GM03348 (cell line): ENCODE measurements around the gene CD81.

Experiments
- DNase-seq: peaks from one replicate; pipeline ENCODE4 v3.0.0; 2012; ENCODE audit warnings: low spot score

CD81 gene

GRCh38 chr11:2436521-2437031 lies 59.5 kb downstream of the CD81 start:
- no peak for DNase-seq

DNA sequence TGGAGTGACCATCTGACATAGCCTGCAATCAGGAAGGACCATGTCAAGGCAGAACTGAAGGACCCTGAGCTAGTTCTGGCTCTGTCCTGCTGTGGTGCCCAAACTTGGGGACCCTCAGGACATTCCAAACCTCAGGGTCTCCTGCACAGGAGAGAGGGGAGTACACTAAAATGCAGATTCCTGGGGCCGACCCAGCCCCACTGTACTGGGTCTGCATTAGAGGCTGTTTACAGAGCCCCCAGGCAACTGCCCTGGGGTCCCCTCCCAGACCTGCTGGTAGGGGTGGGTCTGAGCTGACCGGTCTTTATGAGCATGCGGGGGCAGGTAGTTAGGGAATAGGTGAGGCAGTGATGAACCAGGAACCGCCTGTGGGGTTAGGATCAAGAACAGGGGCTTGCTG lies 60.4 kb downstream of the CD81 start:
- no peak for DNase-seq

DNA sequence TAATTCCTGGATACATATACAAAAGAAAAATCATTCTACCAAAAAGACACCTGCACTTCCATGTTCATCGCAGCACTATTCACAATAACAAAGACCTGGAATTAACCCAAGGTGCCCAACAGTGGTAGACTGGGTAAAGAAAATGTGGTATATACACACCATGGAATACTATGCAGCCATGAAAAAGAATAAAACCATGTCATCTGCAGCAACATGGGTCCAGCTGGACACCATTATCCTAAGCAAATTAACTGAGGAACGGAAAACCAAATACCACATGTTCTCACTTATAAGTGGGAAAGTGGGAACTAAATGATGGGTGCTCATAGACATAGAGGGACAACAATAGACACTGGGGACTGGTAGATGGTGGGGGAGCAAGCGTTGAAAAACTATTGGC lies 62.7 kb downstream of the CD81 start:
- DNase-seq, result no peak

- DNase-seq, result no peak
Measured at GRCh38 chr11:2440646-2441045, 63.5 kb downstream of the CD81 start.

- DNase-seq, result no peak
Measured at GRCh38 chr11:2441171-2441570, 64.1 kb downstream of the CD81 start.

DNA sequence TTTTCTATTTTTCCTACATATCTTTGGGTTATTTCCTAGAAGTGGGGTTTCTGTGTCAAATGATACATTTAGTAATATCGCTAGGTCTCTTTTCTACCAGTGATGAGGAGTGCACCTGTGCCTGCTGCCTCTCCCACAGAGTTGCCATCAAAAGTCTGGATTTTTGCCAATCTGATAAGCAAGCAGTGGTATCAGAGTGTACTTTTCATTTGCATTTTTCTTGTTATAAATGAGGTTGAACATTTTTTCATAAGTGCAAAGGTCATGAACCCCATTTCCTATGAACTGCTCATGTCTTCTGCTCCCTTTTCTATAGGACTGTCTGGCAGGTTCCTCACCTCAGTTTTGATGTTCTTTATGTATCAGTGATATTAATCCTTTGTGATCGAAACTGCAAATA lies 65.5 kb downstream of the CD81 start:
- DNase-seq, result no peak

GRCh38 chr11:2443406-2443805 lies 66.3 kb downstream of the CD81 start:
- DNase-seq, result no peak

DNA sequence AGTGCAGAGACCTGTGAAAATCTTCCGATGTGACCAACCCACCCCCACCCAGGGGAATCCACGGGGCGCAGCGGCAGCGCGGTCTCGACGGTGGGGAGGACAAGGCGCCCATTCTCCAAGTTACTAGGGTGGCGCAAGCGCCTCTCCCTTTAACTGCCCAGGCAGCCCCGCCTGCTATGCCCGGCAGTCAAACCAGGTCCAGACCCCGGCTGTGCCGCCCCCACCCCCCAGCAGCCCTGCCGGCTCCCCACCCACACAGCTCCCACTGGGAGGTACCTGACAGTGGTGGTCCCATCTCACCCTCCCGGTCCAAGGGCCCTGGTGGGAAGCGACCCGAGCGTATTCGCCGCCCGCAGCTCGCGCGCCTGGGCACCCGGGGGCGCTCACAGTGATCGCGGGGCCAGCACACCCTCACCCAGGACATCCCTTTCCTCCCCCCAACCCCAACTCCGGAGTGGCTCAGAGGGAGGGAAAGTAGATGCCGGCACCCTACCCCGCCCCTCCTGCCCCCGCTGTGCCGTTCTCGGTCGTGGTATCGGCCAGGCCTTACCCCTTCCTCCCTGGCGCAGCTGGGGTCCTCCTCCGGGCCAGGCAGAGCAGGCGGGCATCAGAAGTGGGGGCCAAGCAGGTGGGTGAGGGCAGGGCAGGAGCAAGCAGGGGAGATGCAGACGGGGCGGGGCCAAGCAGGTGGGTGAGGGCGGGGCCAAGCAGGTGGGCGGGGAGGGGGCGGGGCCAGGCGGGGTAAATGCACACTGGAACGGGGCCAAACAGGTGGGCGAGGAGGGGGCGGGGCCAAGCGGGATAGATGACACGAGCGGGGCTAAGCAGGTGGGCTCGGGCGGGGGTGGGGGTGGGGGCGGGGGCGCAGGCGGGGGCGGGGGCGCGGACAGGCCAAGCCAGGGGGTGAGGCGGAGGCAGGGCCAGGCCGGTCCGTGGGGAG lies 67.0 kb downstream of the CD81 start, which contains the start of gene TRPM5:
Gene TRPM5, minus strand, starts transcription at position 634 of the 940 bp plus-strand sequence. CDS start 21,478 bp downstream, outside the sequence.
- DNase-seq, result no peak

GRCh38 chr11:2444821-2445745 lies 68.0 kb downstream of the CD81 start, which contains the start of gene KCNQ1:
KCNQ1 (plus strand) TSS chr11:2445008; CDS start chr11:2445099, 91 bp downstream.
- DNase-seq, result no peak

GRCh38 chr11:2445746-2446551 lies 68.8 kb downstream of the CD81 start:
- DNase-seq, result no peak

DNA sequence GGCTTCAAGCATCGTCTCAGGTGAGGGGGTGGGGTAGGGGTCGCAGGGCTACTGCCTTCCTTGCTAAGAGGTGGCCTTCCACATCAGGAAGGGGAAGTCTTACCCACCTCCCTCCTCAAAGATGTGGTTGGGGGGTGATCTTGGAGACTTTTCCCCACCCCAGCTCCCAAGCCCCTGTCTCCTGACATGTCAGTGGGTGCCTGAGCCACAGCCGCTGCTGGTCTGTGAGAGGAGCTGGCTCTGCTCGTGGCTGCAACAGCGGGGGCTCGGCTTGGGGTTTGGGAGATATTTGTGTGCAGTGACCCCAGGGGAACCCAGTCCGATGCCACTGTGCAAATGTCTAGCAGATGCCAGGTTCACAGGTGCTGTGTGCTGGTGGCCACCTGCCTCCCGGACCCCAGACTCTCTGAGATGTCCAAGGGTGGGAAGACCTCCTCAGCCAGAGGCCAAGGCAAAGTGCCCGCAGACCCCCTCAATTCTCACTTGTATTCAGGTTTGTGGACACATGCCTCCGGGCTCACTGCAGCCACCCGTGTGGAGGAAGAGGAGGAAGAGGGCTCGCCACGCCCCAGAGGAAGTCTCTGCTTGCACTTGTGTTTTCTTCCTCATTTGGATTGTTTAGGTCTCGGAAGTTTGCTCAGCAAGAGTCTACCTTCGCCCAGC lies 69.6 kb downstream of the CD81 start:
- DNase-seq, result no peak
